HEK293 (cell line): Measurements from ENCODE around the gene TXNRD2.

ENCODE experiments used
- SP7 ChIP-seq: fragments of 450-650 bp; formaldehyde crosslinking; IDR thresholded peaks from 2 replicates; pipeline ENCODE4 v1.5.1; 2016; ENCODE audit warnings: missing biosample characterization, missing genetic modification characterization
- TCF7L2 ChIP-seq: IDR thresholded peaks from 2 replicates; pipeline ENCODE4 v1.6.1; 2011; ENCODE audit warnings: low read depth, mild to moderate bottlenecking, inconsistent platforms, low read length, moderate library complexity, borderline replicate concordance
- YY1 ChIP-seq: fragments of 450-650 bp; formaldehyde crosslinking; IDR thresholded peaks from 2 replicates; pipeline ENCODE4 v1.5.1; 2018; ENCODE audit warnings: missing biosample characterization, missing genetic modification characterization
- ZBTB1 ChIP-seq: fragments of 450-650 bp; formaldehyde crosslinking; IDR thresholded peaks from 2 replicates; pipeline ENCODE4 v1.5.1; 2016; ENCODE audit warnings: missing biosample characterization, missing genetic modification characterization
- ZBTB17 ChIP-seq: fragments of 450-650 bp; formaldehyde crosslinking; IDR thresholded peaks from 2 replicates; pipeline ENCODE4 v1.5.1; 2016; ENCODE audit warnings: missing biosample characterization, missing genetic modification characterization
- ZNF146 ChIP-seq: fragments of 450-650 bp; formaldehyde crosslinking; IDR thresholded peaks from 2 replicates; pipeline ENCODE4 v1.5.1; 2016; ENCODE audit warnings: missing biosample characterization, missing genetic modification characterization
- ZNF335 ChIP-seq: fragments of 450-650 bp; formaldehyde crosslinking; conservative IDR thresholded peaks from 2 replicates; pipeline ENCODE4 v1.5.1; 2016; ENCODE audit warnings: missing biosample characterization, missing genetic modification characterization
- ZNF629 ChIP-seq: fragments of 450-650 bp; formaldehyde crosslinking; IDR thresholded peaks from 2 replicates; pipeline ENCODE4 v1.5.1; 2017; ENCODE audit warnings: missing biosample characterization, missing genetic modification characterization
- TF ChIP-seq, protein P1 (sequence below): fragments of 450-650 bp; formaldehyde crosslinking; IDR thresholded peaks from 2 replicates; pipeline ENCODE4 v1.5.1; 2016; ENCODE audit warnings: missing biosample characterization, missing genetic modification characterization
- TF ChIP-seq, protein P2 (sequence below): fragments of 450-650 bp; formaldehyde crosslinking; IDR thresholded peaks from 2 replicates; pipeline ENCODE4 v1.5.1; 2016; ENCODE audit warnings: missing biosample characterization, missing genetic modification characterization
- TF ChIP-seq, protein P3 (sequence below): fragments of 450-650 bp; formaldehyde crosslinking; IDR thresholded peaks from 2 replicates; pipeline ENCODE4 v1.5.1; 2016; ENCODE audit warnings: missing biosample characterization, missing genetic modification characterization

DNA sequence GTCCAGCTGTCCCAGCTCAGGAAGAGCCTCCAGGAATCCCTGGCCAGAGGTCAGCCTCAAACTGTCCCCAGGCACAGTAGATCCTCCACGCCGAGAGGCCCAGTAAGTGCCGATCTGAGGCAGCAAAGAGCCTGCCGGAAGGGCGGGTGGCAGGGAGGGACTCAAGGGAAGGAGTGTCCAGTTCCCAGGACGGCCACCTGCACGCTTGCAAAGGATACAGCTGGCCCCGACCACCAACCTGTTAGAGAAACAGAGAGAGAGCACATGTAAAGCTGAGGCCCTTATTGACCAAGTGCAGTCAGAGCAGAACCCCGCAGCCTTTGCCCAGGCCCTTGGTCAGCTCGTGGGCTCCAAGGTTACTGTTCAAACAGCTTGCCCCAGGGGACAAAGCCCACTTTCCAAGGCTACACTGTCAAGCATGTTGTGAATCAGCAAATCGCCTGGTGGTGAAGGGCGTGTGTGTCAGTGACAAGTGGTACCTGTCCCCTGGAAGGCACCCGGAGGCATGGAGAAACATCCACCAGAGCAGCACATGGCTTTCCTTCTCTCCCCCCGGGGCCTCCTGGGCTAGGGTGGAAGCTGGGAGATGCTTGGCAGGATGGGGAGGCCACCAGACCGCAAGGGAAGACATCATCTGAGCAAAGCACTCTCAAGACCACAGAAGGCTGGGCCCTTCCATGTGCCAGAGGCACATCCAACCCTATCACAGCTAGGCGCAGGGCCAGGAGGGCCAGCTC is 42.6 kb downstream of the TXNRD2 start:
- no peak for TF ChIP-seq ZNF629 (tag by site-specific recombination)
- TF ChIP-seq ZNF335 (tag by site-specific recombination) = no peak
- TF ChIP-seq ZBTB17 = no peak
- TF ChIP-seq ZBTB1 (tag by site-specific recombination) = no peak
- TF ChIP-seq YY1 (tag by site-specific recombination) = no peak
- TF ChIP-seq ZNF146 = no peak
- TF ChIP-seq, protein P1, sequence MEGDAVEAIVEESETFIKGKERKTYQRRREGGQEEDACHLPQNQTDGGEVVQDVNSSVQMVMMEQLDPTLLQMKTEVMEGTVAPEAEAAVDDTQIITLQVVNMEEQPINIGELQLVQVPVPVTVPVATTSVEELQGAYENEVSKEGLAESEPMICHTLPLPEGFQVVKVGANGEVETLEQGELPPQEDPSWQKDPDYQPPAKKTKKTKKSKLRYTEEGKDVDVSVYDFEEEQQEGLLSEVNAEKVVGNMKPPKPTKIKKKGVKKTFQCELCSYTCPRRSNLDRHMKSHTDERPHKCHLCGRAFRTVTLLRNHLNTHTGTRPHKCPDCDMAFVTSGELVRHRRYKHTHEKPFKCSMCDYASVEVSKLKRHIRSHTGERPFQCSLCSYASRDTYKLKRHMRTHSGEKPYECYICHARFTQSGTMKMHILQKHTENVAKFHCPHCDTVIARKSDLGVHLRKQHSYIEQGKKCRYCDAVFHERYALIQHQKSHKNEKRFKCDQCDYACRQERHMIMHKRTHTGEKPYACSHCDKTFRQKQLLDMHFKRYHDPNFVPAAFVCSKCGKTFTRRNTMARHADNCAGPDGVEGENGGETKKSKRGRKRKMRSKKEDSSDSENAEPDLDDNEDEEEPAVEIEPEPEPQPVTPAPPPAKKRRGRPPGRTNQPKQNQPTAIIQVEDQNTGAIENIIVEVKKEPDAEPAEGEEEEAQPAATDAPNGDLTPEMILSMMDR = no peak
- no peak for TF ChIP-seq TCF7L2
- TF ChIP-seq, protein P2, sequence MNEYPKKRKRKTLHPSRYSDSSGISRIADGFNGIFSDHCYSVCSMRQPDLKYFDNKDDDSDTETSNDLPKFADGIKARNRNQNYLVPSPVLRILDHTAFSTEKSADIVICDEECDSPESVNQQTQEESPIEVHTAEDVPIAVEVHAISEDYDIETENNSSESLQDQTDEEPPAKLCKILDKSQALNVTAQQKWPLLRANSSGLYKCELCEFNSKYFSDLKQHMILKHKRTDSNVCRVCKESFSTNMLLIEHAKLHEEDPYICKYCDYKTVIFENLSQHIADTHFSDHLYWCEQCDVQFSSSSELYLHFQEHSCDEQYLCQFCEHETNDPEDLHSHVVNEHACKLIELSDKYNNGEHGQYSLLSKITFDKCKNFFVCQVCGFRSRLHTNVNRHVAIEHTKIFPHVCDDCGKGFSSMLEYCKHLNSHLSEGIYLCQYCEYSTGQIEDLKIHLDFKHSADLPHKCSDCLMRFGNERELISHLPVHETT (tag by site-specific recombination) = no peak
- TF ChIP-seq SP7 (tag by site-specific recombination) = no peak
- TF ChIP-seq, protein P3, sequence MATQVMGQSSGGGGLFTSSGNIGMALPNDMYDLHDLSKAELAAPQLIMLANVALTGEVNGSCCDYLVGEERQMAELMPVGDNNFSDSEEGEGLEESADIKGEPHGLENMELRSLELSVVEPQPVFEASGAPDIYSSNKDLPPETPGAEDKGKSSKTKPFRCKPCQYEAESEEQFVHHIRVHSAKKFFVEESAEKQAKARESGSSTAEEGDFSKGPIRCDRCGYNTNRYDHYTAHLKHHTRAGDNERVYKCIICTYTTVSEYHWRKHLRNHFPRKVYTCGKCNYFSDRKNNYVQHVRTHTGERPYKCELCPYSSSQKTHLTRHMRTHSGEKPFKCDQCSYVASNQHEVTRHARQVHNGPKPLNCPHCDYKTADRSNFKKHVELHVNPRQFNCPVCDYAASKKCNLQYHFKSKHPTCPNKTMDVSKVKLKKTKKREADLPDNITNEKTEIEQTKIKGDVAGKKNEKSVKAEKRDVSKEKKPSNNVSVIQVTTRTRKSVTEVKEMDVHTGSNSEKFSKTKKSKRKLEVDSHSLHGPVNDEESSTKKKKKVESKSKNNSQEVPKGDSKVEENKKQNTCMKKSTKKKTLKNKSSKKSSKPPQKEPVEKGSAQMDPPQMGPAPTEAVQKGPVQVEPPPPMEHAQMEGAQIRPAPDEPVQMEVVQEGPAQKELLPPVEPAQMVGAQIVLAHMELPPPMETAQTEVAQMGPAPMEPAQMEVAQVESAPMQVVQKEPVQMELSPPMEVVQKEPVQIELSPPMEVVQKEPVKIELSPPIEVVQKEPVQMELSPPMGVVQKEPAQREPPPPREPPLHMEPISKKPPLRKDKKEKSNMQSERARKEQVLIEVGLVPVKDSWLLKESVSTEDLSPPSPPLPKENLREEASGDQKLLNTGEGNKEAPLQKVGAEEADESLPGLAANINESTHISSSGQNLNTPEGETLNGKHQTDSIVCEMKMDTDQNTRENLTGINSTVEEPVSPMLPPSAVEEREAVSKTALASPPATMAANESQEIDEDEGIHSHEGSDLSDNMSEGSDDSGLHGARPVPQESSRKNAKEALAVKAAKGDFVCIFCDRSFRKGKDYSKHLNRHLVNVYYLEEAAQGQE = no peak
